HG03103 (cell line): ENCODE data around the gene SYCN.

Source experiments
- ATAC-seq: cut with Tn5 transposase; IDR thresholded peaks from one replicate; pipeline ENCODE4 v1.9.1; 2021; ENCODE audit warnings: low read depth; ENCODE audit not compliant: unreplicated experiment

The SYCN gene

GRCh38 chr19:39196320-39196719, 7.7 kb downstream of the SYCN start:
- no peak for ATAC-seq

GRCh38 chr19:39195755-39196154, 8.3 kb downstream of the SYCN start:
- ATAC-seq, result no peak

DNA sequence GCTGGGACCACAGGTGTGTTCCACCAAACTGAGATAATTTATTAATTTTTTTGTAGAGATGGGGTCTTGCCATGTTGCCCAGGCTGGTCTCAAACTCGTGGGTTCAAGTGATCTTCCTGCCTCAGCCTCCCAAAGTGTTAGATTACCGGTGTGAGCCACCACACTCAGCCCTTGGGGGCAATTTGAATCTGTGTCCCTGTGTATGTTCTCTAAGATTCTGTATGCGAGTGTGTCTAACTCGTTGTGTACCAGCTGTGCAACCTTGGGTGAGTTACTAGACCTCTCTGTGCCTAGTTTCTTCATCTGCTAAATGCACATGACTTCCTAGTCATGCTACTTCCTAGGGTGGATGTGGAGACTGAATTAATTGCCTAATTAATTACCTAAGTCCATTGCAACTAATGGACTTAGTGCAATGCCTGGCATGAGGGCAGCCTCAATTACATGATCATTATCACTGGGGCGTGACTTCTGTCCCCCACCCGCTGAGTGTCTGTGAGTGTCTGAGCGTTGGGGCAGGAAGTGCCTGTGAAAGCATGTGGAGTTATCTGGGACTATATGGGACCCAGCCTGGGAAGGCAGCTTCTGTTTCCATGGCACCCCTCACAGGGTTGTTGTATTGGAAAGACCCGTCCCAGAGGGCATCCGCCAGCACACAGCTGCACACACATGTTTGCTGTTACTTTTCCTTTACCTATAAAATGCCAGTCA, 9.1 kb downstream of the SYCN start:
- ATAC-seq, result no peak

DNA sequence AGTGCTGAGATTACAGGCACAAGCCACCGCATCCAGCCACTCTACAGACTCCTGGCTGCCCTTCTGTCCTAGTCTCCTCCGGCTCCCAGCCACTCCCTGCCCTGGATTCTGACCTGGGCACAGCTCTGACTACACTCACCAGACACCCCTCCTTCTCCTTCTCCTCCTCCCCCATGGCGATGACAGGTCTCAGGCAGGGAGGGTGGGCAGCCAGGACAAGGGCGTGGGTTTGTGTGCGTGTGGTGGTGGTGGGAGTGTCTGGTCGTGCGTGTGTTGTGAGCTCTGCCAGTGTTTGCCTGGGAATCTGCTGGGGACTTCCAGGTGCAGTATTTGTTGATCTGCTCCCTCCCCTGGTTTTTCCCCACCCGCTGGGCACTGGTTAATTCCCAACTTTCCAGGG, 10.3 kb downstream of the SYCN start:
- no peak for ATAC-seq

DNA sequence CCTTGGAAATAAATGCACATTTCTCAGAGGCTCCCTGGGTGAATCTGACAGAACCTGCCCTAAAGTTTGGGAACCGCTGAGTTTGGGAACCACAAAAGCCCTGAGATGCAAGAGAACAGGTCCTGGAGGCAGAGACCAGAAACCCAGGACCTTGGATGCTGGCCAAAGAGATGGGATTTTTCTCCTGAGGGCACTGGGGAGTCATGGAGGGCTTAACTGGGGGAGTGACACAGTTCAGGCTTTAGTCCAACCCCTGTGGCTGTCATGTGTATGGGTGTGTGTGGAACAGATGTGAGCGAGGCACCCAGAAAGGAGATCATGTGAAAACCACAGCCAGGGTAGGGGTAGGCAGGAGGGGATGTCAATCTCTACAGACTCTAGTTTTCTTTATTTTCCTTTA, 11.2 kb downstream of the SYCN start:
- ATAC-seq, result no peak

DNA sequence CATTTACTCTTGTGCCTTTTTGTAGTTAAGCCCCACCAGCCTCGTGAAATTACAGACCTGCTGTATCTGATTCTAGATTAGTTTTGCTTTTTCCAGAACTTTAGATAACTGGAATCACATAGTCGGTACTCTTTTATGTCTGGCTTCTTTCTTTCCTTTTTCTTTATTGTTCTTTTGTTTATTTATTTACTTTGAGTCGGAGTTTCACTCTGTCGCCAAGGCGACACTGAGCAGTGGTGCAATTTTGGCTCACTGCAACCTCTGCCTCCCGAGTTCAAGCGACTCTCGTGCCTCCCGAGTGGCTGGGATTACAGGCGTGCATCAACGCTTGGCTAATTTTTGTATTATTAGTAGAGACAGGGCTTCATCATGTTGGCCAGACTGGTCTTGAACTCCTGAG, 13.3 kb downstream of the SYCN start:
- ATAC-seq, result no peak

- ATAC-seq, result no peak
These were observed 15.1 kb downstream of the SYCN start for GRCh38 chr19:39188960-39189359.

DNA sequence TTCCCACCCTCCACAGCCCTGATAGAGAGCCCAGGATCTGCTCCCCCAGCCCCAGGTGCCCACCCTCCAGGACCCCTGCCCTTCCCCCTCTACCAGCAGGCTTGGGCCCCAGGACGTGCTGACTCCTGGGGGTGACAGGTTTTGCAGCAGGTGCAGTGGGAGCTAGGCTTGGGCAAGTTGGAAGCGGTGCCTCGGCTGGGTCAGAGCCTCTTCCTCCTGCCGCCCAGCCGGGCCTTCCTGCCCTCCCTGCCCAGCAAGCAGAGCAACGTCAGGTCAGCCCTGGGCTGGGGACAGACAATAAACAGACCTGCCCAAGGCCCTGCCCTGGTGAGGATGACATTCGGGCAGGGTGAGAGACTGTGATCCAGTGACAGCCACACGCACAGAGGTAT, 16.5 kb downstream of the SYCN start:
- ATAC-seq, result no peak

DNA sequence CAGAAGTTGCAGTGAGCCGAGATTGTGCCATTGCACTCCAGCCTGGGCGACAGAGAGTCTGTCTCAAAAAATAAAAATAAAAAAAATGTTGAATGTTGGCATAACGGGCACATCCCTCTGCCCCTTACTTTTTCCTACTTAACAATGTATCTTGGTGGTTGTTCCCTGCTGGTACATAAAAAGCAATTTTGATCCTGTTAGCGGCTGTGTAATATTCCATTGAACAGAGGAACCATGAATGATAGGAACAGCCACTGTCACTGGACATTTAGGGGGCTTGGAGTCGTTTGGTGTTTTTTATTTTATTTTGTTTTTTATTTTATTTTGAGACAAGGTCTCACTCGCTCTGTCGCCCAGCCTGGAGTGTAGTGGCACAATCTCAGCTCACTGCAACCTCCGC, 17.7 kb downstream of the SYCN start:
- no peak for ATAC-seq

- ATAC-seq, result no peak
These were observed 21.0 kb downstream of the SYCN start for GRCh38 chr19:39183104-39183503.

DNA sequence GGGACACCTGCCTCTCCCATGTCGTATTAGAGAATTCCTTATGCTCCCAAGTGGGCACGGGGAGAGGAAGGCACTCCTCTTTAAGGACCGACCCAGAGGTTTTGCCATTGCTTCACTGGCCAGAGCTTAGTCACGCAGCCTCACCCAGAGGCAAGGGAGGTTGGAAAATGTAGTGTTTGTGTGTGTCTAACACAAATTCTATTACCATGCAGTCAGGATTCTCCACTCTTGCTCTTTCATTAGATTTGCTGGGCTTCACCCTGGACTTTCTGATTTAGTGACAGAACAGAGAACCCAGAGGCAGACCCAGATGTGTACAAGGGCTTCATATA, 21.9 kb downstream of the SYCN start:
- ATAC-seq, result no peak

- no peak for ATAC-seq
These were observed 22.4 kb downstream of the SYCN start for GRCh38 chr19:39181500-39182173.

GRCh38 chr19:39180749-39181148, 23.3 kb downstream of the SYCN start:
- no peak for ATAC-seq

DNA sequence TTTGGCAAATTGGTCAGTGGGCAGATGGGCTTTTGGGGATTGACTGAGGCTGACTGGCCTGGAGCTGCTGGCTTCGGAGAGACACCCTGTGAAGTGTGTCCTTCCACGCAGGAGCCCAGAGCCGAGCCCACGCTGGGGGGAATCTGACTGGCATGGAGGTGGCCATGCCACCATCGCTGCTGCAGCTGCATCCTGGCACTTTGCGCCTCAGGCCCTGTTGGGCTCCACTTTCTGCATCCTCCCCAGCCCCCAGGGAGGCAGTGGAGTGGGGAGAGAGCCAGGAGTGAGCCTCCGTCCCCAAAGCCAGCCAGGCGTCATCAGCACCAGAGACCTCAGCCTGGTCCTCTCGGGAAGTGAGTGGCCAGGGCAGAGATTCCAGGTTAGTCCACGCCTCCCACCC, 24.3 kb downstream of the SYCN start:
- ATAC-seq, result no peak

- no peak for ATAC-seq
These were observed 25.6 kb downstream of the SYCN start for GRCh38 chr19:39178296-39179006.

DNA sequence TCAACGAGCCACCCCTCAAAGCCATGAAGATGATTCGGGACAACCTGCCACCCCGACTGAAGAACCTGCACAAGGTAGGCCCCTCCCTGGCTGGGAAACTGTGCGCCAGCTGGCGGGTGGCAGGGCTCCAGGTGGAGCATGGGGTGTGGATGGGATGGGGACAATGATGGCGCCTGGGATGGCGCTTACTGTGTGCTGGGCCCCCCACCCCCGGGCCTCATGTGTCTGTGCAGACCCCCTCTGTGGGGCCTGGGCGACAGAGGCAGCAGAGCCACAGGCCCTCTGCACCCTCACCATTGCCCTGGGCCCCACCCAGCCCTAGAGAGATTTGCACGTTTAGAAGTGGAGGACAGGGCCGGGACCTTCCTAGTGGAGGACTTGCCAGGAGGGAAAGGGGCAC, 26.3 kb downstream of the SYCN start:
- no peak for ATAC-seq

DNA sequence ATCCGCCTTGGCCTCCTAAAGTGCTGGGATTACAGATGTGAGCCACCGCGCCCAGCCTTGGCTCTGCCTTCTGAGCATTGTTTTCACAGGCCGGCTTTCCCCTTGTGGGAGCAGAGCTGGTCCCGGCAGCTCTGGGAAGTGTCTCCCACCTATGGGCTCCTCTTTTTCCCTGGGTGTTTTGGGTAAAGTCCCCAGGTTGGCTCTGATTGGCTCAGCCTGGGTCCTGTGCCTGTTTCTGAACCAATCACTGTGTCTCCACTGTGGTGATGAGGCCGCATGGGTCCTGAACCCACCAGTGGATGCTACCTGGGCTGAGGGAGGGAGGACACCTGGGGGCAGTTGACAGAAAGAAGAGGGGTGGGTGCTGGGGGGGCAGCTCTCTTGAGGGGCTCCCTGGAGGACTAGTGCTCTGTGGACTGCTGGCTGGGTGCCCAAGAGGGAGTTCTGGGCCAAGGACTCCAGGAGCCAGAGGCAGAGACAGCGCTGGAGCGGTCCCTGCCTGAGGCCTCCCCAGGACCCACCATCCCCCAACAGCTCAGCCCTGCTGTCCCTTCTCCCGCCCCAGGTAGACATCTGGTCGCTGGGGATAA, 26.9 kb downstream of the SYCN start:
- ATAC-seq, result no peak

- ATAC-seq, result no peak
These were observed 28.5 kb downstream of the SYCN start for GRCh38 chr19:39175564-39175963.

- no peak for ATAC-seq
These were observed 29.2 kb downstream of the SYCN start for GRCh38 chr19:39174558-39175544.

GRCh38 chr19:39174142-39174541, 29.9 kb downstream of the SYCN start:
- ATAC-seq, result no peak
